Measurements from ENCODE around the gene IL2RA.
"Not testable (repeated sequence)": the region's sequence is repeated elsewhere in the genome, so short reads cannot be mapped to it uniquely, and the experiment has no call there.

IL2RA gene

DNA sequence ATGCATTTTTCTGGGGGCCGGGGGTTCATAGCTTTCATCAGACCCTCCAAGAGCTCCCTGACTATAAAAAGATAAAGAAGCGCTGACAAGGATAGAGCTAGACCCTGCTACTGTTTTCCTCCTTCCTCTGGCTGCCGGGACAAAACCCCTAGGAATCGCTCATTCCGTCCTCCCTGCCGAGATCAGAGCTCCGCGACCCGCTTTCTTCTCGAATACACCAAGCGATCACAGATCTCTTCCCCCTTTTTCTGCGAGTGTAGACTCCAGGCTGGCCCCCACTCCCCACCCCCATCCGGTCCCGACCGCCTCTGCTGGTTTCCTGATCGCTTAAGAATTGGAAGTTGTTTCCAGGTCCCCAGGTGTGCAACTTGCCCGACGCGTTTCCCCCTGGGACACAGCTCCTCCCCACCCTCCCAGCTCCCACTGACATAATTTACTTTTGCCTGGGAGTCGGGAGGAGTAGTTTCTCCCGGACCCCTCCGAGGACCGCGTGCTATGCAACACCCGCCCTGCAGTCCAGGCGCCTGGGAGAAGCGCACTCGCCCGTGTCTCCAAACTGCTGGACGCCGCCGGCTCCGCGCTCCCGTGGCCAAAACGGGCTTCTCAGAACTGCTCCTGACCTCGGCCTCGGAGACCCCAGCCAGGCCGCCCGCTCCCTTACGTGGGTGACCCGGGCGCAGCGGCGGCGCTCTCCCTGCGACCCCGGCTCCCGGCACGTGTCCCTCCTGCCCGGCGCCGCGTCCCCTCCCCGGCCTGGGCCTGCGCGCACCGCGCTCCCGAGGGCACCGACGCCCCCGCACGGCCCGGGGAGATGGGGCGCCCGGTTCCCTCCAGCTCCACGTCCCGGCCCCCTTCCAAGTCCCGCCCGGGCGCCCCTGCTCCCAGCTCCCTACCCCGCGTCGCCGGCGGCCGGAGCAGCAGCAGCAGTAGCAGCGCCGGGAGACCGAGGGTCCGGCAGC lies 85.4 kb downstream of the IL2RA start:
- DNase-seq = peak; percentile 46

DNA sequence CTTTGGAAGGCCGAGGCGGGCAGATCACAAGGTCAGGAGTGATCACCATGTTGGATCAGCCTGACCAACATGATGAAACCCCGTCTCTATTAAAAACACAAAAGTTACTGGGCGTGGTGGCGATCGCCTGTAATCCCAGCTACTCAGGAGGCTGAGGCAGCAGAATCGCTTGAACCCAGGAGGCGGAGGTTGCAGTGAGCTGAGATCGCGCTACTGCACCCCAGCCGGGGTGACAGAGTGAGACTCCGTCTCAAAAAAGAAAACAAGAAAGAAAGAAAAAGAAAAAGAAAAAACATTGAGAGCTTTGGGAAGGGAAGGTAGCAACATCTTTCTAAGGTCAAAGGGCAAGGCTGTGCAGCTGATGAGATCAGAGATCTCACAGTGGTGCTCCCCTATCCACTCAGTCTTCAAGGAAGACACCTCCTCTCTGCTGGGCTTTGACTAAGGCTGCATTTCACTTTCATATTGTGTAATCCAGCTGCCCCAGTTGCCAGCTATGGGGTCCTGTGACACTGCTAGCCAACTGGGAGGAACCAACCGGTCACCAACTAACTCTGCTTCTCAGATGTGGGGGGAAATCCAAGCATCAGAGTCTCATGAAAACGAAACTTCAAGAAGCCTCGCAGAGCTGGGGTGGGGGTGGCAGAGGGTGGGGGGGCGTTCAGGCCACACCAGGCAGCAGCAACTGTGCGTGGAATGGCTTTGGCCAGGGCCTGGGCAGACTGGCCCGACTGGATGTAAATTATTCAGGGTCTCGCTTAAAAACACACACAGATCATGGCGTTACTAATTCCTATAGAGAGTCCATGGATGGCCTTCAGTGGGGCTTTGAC lies 86.3 kb downstream of the IL2RA start:
- no peak for DNase-seq

GRCh38 chr10:5973069-5973468 lies 89.1 kb downstream of the IL2RA start:
- no peak for DNase-seq

GRCh38 chr10:5971886-5972285 lies 90.3 kb downstream of the IL2RA start:
- DNase-seq = no peak

GRCh38 chr10:5971315-5971832 lies 90.8 kb downstream of the IL2RA start:
- no peak for DNase-seq

- no peak for DNase-seq
Observed at GRCh38 chr10:5970527-5970926, 91.6 kb downstream of the IL2RA start.

DNA sequence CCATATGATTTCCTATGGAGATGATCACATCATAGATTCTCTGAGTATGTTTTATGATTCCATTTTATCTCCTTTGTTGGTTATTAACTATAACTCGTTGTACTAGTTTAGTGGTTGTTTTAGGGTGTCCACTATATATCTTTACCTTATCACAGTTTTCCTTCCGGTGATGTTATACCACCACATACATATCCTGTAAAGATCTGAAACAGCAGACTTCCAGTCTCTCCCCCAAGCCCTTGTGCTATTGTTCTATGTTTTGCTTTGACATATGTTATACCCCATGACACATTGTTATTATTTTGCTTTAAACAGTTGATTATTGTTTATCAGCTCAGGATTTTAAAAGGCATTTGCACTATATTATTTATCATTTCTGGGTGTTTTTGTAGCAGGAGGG lies 92.1 kb downstream of the IL2RA start:
- no peak for DNase-seq

GRCh38 chr10:5968681-5969453 lies 93.3 kb downstream of the IL2RA start:
- no peak for DNase-seq

GRCh38 chr10:5968037-5968680 lies 94.0 kb downstream of the IL2RA start:
- DNase-seq = no peak

DNA sequence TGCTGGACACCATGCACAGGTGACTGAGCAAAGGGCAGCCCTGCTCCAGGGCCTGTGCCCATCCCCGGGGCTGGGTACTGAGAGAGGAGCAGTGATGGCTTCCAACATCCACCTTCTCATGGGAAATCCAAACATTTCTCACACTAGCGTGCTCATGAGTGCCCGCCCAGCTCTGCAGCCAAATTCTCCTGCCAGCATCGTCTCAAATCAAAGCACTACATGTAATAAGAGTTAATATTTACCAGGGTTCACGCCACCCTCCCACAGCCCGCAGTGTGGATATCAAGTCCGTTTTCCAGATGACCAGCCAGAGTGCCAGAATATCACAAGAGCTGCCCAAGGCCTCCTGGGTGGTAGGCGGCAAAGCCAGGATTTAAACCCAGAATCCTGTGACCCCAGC lies 96.9 kb downstream of the IL2RA start:
- no peak for DNase-seq

DNA sequence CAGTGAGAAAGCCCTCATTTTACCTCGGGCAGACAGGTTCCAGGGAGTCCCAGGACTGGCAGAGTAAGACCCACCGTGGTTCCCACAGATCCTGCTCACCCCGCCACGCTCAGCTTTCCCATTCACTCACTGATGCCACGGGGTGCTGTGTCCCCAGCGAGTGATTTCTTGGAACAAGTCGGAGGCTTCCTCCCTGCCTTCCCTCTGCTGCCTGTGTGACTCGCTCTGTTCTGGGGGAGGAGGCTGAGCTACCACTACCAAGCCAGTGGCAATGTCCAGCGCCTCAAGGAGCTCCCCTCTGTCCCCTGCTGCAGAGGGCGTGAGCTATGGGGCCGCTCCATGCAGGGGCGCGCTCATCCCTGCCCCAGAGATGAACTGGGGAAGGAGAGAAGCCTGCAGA lies 97.4 kb downstream of the IL2RA start:
- DNase-seq = no peak

- no peak for DNase-seq
Observed at GRCh38 chr10:5963591-5963990, 98.6 kb downstream of the IL2RA start.

DNA sequence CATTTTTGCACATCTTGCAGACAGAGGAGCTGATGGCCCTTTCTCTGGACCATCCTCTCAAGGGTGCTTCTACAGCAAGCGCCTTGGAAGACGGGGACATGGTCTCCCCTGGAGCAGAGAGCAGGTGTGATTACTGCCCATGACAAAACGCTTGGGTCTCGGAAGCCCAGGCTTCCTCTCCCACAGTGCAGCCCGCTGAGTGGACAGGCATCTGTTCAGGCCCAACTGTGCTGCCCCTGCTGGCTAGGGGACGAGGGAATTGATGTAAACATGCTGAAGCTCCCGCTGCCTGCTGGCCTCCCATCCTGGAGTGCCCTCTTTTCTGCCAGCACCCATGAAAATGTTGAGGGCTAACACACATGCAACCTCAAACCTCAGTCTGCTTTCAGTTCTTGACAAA lies 99.1 kb downstream of the IL2RA start:
- DNase-seq = no peak

GRCh38 chr10:5962358-5962940 lies 99.7 kb downstream of the IL2RA start:
- not testable (repeated sequence) for DNase-seq

DNA sequence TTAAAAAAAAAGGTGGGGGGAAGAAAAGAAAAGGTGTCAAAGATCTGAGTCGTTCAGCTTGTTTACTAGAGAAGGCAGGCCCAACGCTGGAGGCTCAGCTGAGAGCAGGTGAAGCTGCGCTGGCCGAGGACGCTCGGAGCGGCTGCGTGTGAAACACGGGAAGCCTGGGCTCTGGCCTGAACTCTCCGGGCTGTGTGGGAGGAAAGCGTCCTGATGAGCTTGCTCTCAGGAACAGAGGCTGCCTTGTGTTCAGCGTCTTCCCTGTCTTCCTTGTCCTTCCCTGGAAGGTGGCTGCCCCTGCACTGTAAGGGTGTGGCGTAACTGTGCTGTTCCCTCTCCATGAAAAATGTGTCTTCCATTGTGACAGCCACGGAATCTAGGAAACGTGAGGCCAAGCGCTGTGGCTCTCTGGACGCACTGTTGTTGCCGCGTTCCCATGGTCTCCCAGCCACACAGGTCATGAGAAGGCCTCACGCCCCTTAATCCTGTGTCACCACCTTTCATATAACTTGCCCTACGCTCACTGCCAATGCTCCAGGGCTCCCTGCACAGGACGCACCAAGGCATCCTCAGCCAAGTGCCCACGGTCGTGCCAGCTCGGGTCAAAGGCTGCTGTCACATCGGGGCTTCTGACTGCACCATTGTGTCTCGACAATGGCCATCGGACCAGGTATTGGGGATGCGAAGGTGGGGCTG lies 100.6 kb downstream of the IL2RA start:
- no peak for DNase-seq

- DNase-seq = not testable (repeated sequence)
Observed at GRCh38 chr10:5960973-5961275, 101.2 kb downstream of the IL2RA start.
